Glomerular visceral epithelial cell (primary cell): ENCODE data around the gene DNASE1.
"Not testable (repeated sequence)": the region's sequence is repeated elsewhere in the genome, so short reads cannot be mapped to it uniquely, and the experiment has no call there.

Source experiments
- DNase-seq: peaks from one replicate; pipeline ENCODE4 v3.0.0-alpha.2; 2016; ENCODE audit errors: extremely low spot score

The DNASE1 gene

GRCh38 chr16:3640632-3641501 lies 13.6 kb upstream of the DNASE1 start:
- no peak for DNase-seq

GRCh38 chr16:3641801-3642396 lies 12.6 kb upstream of the DNASE1 start:
- no peak for DNase-seq

GRCh38 chr16:3642397-3643094 lies 11.9 kb upstream of the DNASE1 start:
- DNase-seq: peak; percentile 33

GRCh38 chr16:3643095-3643730 lies 11.3 kb upstream of the DNASE1 start:
- DNase-seq: no peak

GRCh38 chr16:3645108-3645503 lies 9.4 kb upstream of the DNASE1 start:
- no peak for DNase-seq

- DNase-seq: no peak
These were observed 8.8 kb upstream of the DNASE1 start for GRCh38 chr16:3645504-3646347.

- no peak for DNase-seq
These were observed 8.1 kb upstream of the DNASE1 start for GRCh38 chr16:3646348-3646920.

GRCh38 chr16:3650631-3651265 lies 3.7 kb upstream of the DNASE1 start:
- DNase-seq: no peak

- no peak for DNase-seq
These were observed 2.8 kb upstream of the DNASE1 start for GRCh38 chr16:3651461-3652372.

- no peak for DNase-seq
These were observed 1.9 kb upstream of the DNASE1 start for GRCh38 chr16:3652373-3653195.

- DNase-seq: no peak
These were observed 522 bp downstream of the DNASE1 start for GRCh38 chr16:3655030-3655395.

GRCh38 chr16:3655396-3656159 lies 1.1 kb downstream of the DNASE1 start:
- DNase-seq: no peak

GRCh38 chr16:3656160-3656490 lies 1.6 kb downstream of the DNASE1 start:
- DNase-seq: not testable (repeated sequence)

GRCh38 chr16:3656491-3657468 lies 2.3 kb downstream of the DNASE1 start:
- DNase-seq: no peak

GRCh38 chr16:3659251-3659650 lies 4.8 kb downstream of the DNASE1 start:
- peak; percentile 14 for DNase-seq

GRCh38 chr16:3661311-3661710 lies 6.8 kb downstream of the DNASE1 start:
- DNase-seq: no peak

GRCh38 chr16:3661922-3662321 lies 7.4 kb downstream of the DNASE1 start:
- no peak for DNase-seq
